Activated naive CD4-positive, alpha-beta T cell treated with anti-CD3 and anti-CD28 coated beads, Interleukin-2, amount 50 U/mL, for 24 hours (primary cell): Measurements from ENCODE around the gene C9orf85.
"Not testable (repeated sequence)": the region's sequence is repeated elsewhere in the genome, so short reads cannot be mapped to it uniquely, and the experiment has no call there.

Experiments
- H3K27ac Mint-ChIP-seq: one replicate; pipeline ENCODE4 v1.8.0; 2021; ENCODE audit warnings: mild to moderate bottlenecking, mixed read lengths
- H3K27me3 Mint-ChIP-seq: one replicate; pipeline ENCODE4 v1.8.0; 2021; ENCODE audit warnings: mixed read lengths
- H3K36me3 Mint-ChIP-seq: one replicate; pipeline ENCODE4 v1.8.0; 2021; ENCODE audit warnings: mixed read lengths
- H3K4me1 Mint-ChIP-seq: one replicate; pipeline ENCODE4 v1.8.0; 2021; ENCODE audit warnings: mixed read lengths
- H3K4me3 Mint-ChIP-seq: one replicate; pipeline ENCODE4 v1.8.0; 2021; ENCODE audit warnings: mild to moderate bottlenecking, mixed read lengths
- H3K9me3 Mint-ChIP-seq: one replicate; pipeline ENCODE4 v1.8.0; 2021; ENCODE audit warnings: mixed read lengths

The C9orf85 gene

GRCh38 chr9:71921190-71921814, 9.9 kb downstream of the C9orf85 start:
- Mint-ChIP-seq H3K36me3 (peaks cover 20% of the 10 kb centered on the region), H3K4me3 (no peak overlapping the region)

GRCh38 chr9:71924576-71924975, 13.1 kb downstream of the C9orf85 start:
- no peak overlapping the region for H3K4me3 Mint-ChIP-seq
- peaks cover 15% of the 10 kb centered on the region for H3K36me3 Mint-ChIP-seq
- no peaks in the 10 kb centered on the region for H3K9me3 Mint-ChIP-seq
- H3K27me3 Mint-ChIP-seq: no peaks in the 10 kb centered on the region
- H3K27ac Mint-ChIP-seq: no peak overlapping the region
- peaks cover 9% of the 10 kb centered on the region for H3K4me1 Mint-ChIP-seq

More at GRCh38 chr9:71921190-71921814, 9.9 kb downstream of the C9orf85 start:
- no peaks in the 10 kb centered on the region for H3K27me3 Mint-ChIP-seq
- H3K4me1 Mint-ChIP-seq: peaks cover 24% of the 10 kb centered on the region
- no peaks in the 10 kb centered on the region for H3K9me3 Mint-ChIP-seq
- no peak overlapping the region for H3K27ac Mint-ChIP-seq

- Mint-ChIP-seq H3K27ac (no peak overlapping the region), H3K4me3 (no peak overlapping the region), H3K27me3 (no peaks in the 10 kb centered on the region), H3K4me1 (peaks cover 9% of the 10 kb centered on the region), H3K9me3 (no peaks in the 10 kb centered on the region), H3K36me3 (peaks cover 15% of the 10 kb centered on the region)
These were observed 14.4 kb downstream of the C9orf85 start for GRCh38 chr9:71925834-71926233.

- Mint-ChIP-seq H3K4me1 (peaks cover 11% of the 10 kb centered on the region), H3K36me3 (peaks cover 18% of the 10 kb centered on the region), H3K27me3 (no peaks in the 10 kb centered on the region), H3K27ac (no peak overlapping the region), H3K4me3 (no peak overlapping the region), H3K9me3 (peaks cover 6% of the 10 kb centered on the region)
These were observed 16.9 kb downstream of the C9orf85 start for GRCh38 chr9:71928376-71928775.

- H3K27me3 Mint-ChIP-seq: no peaks in the 10 kb centered on the region
- H3K27ac Mint-ChIP-seq: peak overlapping the region; percentile 30
- H3K4me3 Mint-ChIP-seq: no peak overlapping the region
- peaks cover 12% of the 10 kb centered on the region for H3K4me1 Mint-ChIP-seq
- peaks cover 6% of the 10 kb centered on the region for H3K9me3 Mint-ChIP-seq
- H3K36me3 Mint-ChIP-seq: peaks cover 14% of the 10 kb centered on the region
These were observed 17.4 kb downstream of the C9orf85 start for GRCh38 chr9:71928806-71929205.

GRCh38 chr9:71929223-71929622, 17.8 kb downstream of the C9orf85 start:
- Mint-ChIP-seq H3K4me1 (peaks cover 12% of the 10 kb centered on the region), H3K4me3 (no peak overlapping the region), H3K36me3 (peaks cover 14% of the 10 kb centered on the region), H3K9me3 (peaks cover 6% of the 10 kb centered on the region), H3K27ac (no peak overlapping the region), H3K27me3 (no peaks in the 10 kb centered on the region)

GRCh38 chr9:71929791-71930440, 18.5 kb downstream of the C9orf85 start:
- no peak overlapping the region for H3K4me3 Mint-ChIP-seq
- peaks cover 12% of the 10 kb centered on the region for H3K4me1 Mint-ChIP-seq
- H3K36me3 Mint-ChIP-seq: peaks cover 14% of the 10 kb centered on the region
- no peak overlapping the region for H3K27ac Mint-ChIP-seq
- H3K27me3 Mint-ChIP-seq: no peaks in the 10 kb centered on the region
- H3K9me3 Mint-ChIP-seq: peaks cover 6% of the 10 kb centered on the region

- H3K4me1 Mint-ChIP-seq: peaks cover 22% of the 10 kb centered on the region
- no peak overlapping the region for H3K4me3 Mint-ChIP-seq
- peaks cover 14% of the 10 kb centered on the region for H3K36me3 Mint-ChIP-seq
- H3K27ac Mint-ChIP-seq: no peak overlapping the region
- H3K27me3 Mint-ChIP-seq: no peaks in the 10 kb centered on the region
- H3K9me3 Mint-ChIP-seq: peaks cover 6% of the 10 kb centered on the region
These were observed 19.7 kb downstream of the C9orf85 start for GRCh38 chr9:71931166-71931565.

GRCh38 chr9:71936066-71936465, 24.6 kb downstream of the C9orf85 start:
- no peaks in the 10 kb centered on the region for H3K27me3 Mint-ChIP-seq
- H3K9me3 Mint-ChIP-seq: peaks cover 6% of the 10 kb centered on the region
- no peak overlapping the region for H3K27ac Mint-ChIP-seq
- H3K4me1 Mint-ChIP-seq: peaks cover 45% of the 10 kb centered on the region
- no peak overlapping the region for H3K4me3 Mint-ChIP-seq
- peaks cover 7% of the 10 kb centered on the region for H3K36me3 Mint-ChIP-seq

- Mint-ChIP-seq H3K4me1 (peaks cover 55% of the 10 kb centered on the region), H3K27me3 (no peaks in the 10 kb centered on the region), H3K4me3 (no peak overlapping the region), H3K36me3 (peaks cover 7% of the 10 kb centered on the region), H3K9me3 (peaks cover 6% of the 10 kb centered on the region), H3K27ac (no peak overlapping the region)
These were observed 25.7 kb downstream of the C9orf85 start for GRCh38 chr9:71937070-71937625.

GRCh38 chr9:71937898-71938297, 26.5 kb downstream of the C9orf85 start:
- H3K36me3 Mint-ChIP-seq: peaks cover 3% of the 10 kb centered on the region
- H3K4me1 Mint-ChIP-seq: peaks cover 49% of the 10 kb centered on the region
- no peaks in the 10 kb centered on the region for H3K27me3 Mint-ChIP-seq
- H3K9me3 Mint-ChIP-seq: peaks cover 2% of the 10 kb centered on the region
- no peak overlapping the region for H3K27ac Mint-ChIP-seq
- no peak overlapping the region for H3K4me3 Mint-ChIP-seq

- Mint-ChIP-seq H3K27ac (no peak overlapping the region), H3K36me3 (no peaks in the 10 kb centered on the region), H3K4me1 (peaks cover 39% of the 10 kb centered on the region), H3K9me3 (no peaks in the 10 kb centered on the region), H3K4me3 (no peak overlapping the region), H3K27me3 (no peaks in the 10 kb centered on the region)
These were observed 29.7 kb downstream of the C9orf85 start for GRCh38 chr9:71941060-71941568.

GRCh38 chr9:71941998-71942567, 30.6 kb downstream of the C9orf85 start:
- Mint-ChIP-seq H3K4me1 (peaks cover 36% of the 10 kb centered on the region), H3K4me3 (no peak overlapping the region), H3K27me3 (no peaks in the 10 kb centered on the region), H3K27ac (no peak overlapping the region), H3K9me3 (no peaks in the 10 kb centered on the region), H3K36me3 (peaks cover 1% of the 10 kb centered on the region)

GRCh38 chr9:71944754-71945375, 33.4 kb downstream of the C9orf85 start:
- no peaks in the 10 kb centered on the region for H3K9me3 Mint-ChIP-seq
- no peaks in the 10 kb centered on the region for H3K27me3 Mint-ChIP-seq
- no peak overlapping the region for H3K4me3 Mint-ChIP-seq
- H3K4me1 Mint-ChIP-seq: peaks cover 27% of the 10 kb centered on the region
- no peak overlapping the region for H3K27ac Mint-ChIP-seq
- peaks cover 10% of the 10 kb centered on the region for H3K36me3 Mint-ChIP-seq

- H3K36me3 Mint-ChIP-seq, H3K27ac Mint-ChIP-seq, H3K4me1 Mint-ChIP-seq, H3K4me3 Mint-ChIP-seq, H3K9me3 Mint-ChIP-seq, H3K27me3 Mint-ChIP-seq: not testable (repeated sequence)
These were observed 43.2 kb downstream of the C9orf85 start for GRCh38 chr9:71954652-71955051.
